C4-2B (cell line): ENCODE results near the gene SLC8A1.

Experiments
- CTCF ChIP-seq: fragments of 450-650 bp; conservative IDR thresholded peaks from 2 replicates; pipeline ENCODE4 v1.5.1; 2017; ENCODE audit warnings: mild to moderate bottlenecking
- ZFX ChIP-seq: fragments of 450-650 bp; IDR thresholded peaks from 2 replicates; pipeline ENCODE4 v1.6.1; 2017

- TF ChIP-seq CTCF = no peak
- TF ChIP-seq ZFX = no peak
Observed at GRCh38 chr2:40364151-40364874, 87.6 kb downstream of the SLC8A1 start.
